ENCODE measurements around the gene MAP1B. TPM values are rescaled to one million over a fixed set of nuclear protein-coding genes. Genes with fewer than 3 reads are reported as not detected.
A peak's percentile ranks its signal among the peaks of the same experiment; 100 is the strongest.

MAP1B gene
- total and polyA plus RNA-seq, 7 experiments from 2014 or later = 0.06 to 0.21 (median 0.10) TPM; not detected in 4

GRCh38 chr5:72126796-72127195 lies 19.5 kb downstream of the MAP1B start:
- no peaks in the 10 kb centered on the region for H3K4me1 Mint-ChIP-seq
- CTCF ChIA-PET = no interaction called here

GRCh38 chr5:72129725-72130124 lies 22.4 kb downstream of the MAP1B start:
- H3K9me3 Mint-ChIP-seq = no peaks in the 10 kb centered on the region
- Histone ChIP-seq H3K36me3 (ENCODE audit: control insufficient read depth in 2 of 3, insufficient read depth in 3 of 3, low read length in 3 of 3) (no peaks in the 10 kb centered on the region), H3K27ac (ENCODE audit: low read depth, low read length) (no peak overlapping the region), H3K4me1 (ENCODE audit: control insufficient read depth in 2 of 2, insufficient read depth in 2 of 2, low read length in 2 of 2) (no peaks in the 10 kb centered on the region), H3K27me3 (ENCODE audit: control insufficient read depth in 2 of 2, insufficient read depth in 2 of 2, low read length in 2 of 2) (peaks cover 0 to 4% of the 10 kb centered on the region in 2 donors), H3K9me3 (ENCODE audit: control insufficient read depth in 2 of 3, low read length in 3 of 3) (no peaks in the 10 kb centered on the region), H3K4me3 (ENCODE audit: low read length) (no peak overlapping the region)
- H3K36me3 Mint-ChIP-seq = no peaks in the 10 kb centered on the region
- DNase-seq (no peak), ATAC-seq (no peak)
- ChIA-PET POLR2A (no interaction called here), CTCF (no interaction called here)
- no peaks in the 10 kb centered on the region for H3K4me1 Mint-ChIP-seq
- no peak overlapping the region for H3K4me3 Mint-ChIP-seq
- intact Hi-C loops (cut with micrococcal nuclease) = no loop called here
- peaks cover 34 to 46% (median 37%) of the 10 kb centered on the region in 5 donors for H3K27me3 Mint-ChIP-seq
- no peak overlapping the region for H3K27ac Mint-ChIP-seq

More at GRCh38 chr5:72126796-72127195, 19.5 kb downstream of the MAP1B start:
- intact Hi-C loops (cut with micrococcal nuclease) = no loop called here
- Mint-ChIP-seq H3K27me3 (peaks cover 39 to 51% (median 46%) of the 10 kb centered on the region in 5 donors), H3K36me3 (no peaks in the 10 kb centered on the region), H3K9me3 (peaks cover 0 to 1% (median 0%) of the 10 kb centered on the region in 11 donors), H3K4me3 (no peak overlapping the region), H3K27ac (no peak overlapping the region)
- Histone ChIP-seq H3K27ac (ENCODE audit: low read depth, low read length) (no peak overlapping the region), H3K27me3 (ENCODE audit: control insufficient read depth in 2 of 2, insufficient read depth in 2 of 2, low read length in 2 of 2) (peaks cover 0 to 4% of the 10 kb centered on the region in 2 donors), H3K9me3 (ENCODE audit: control insufficient read depth in 2 of 3, low read length in 3 of 3) (no peaks in the 10 kb centered on the region), H3K4me1 (ENCODE audit: control insufficient read depth in 2 of 2, insufficient read depth in 2 of 2, low read length in 2 of 2) (no peaks in the 10 kb centered on the region), H3K36me3 (ENCODE audit: control insufficient read depth in 2 of 3, insufficient read depth in 3 of 3, low read length in 3 of 3) (no peaks in the 10 kb centered on the region), H3K4me3 (ENCODE audit: low read length) (no peak overlapping the region)
- ATAC-seq = no peak
- POLR2A ChIA-PET = no interaction called here
- DNase-seq = no peak

GRCh38 chr5:72130351-72130761 lies 23.1 kb downstream of the MAP1B start:
- H3K27me3 Mint-ChIP-seq = peaks cover 28 to 43% (median 34%) of the 10 kb centered on the region in 5 donors
- POLR2A ChIA-PET = no interaction called here
- ATAC-seq (no peak), DNase-seq (no peak)
- no peaks in the 10 kb centered on the region for H3K4me1 ChIP-seq (ENCODE audit: control insufficient read depth in 2 of 2, insufficient read depth in 2 of 2, low read length in 2 of 2)
- no peak overlapping the region for H3K27ac Mint-ChIP-seq
- H3K36me3 Mint-ChIP-seq = no peaks in the 10 kb centered on the region
- intact Hi-C loops (cut with micrococcal nuclease) = no loop called here
- H3K9me3 ChIP-seq (ENCODE audit: control insufficient read depth in 2 of 3, low read length in 3 of 3) = no peaks in the 10 kb centered on the region
- H3K4me1 Mint-ChIP-seq = no peaks in the 10 kb centered on the region
- peaks cover 0 to 4% of the 10 kb centered on the region in 2 donors for H3K27me3 ChIP-seq (ENCODE audit: control insufficient read depth in 2 of 2, insufficient read depth in 2 of 2, low read length in 2 of 2)
- CTCF ChIA-PET = no interaction called here
- H3K9me3 Mint-ChIP-seq = no peaks in the 10 kb centered on the region
- H3K4me3 Mint-ChIP-seq = no peak overlapping the region
- no peak overlapping the region for H3K4me3 ChIP-seq (ENCODE audit: low read length)
- H3K27ac ChIP-seq (ENCODE audit: low read depth, low read length) = no peak overlapping the region
- H3K36me3 ChIP-seq (ENCODE audit: control insufficient read depth in 2 of 3, insufficient read depth in 3 of 3, low read length in 3 of 3) = no peaks in the 10 kb centered on the region

DNA sequence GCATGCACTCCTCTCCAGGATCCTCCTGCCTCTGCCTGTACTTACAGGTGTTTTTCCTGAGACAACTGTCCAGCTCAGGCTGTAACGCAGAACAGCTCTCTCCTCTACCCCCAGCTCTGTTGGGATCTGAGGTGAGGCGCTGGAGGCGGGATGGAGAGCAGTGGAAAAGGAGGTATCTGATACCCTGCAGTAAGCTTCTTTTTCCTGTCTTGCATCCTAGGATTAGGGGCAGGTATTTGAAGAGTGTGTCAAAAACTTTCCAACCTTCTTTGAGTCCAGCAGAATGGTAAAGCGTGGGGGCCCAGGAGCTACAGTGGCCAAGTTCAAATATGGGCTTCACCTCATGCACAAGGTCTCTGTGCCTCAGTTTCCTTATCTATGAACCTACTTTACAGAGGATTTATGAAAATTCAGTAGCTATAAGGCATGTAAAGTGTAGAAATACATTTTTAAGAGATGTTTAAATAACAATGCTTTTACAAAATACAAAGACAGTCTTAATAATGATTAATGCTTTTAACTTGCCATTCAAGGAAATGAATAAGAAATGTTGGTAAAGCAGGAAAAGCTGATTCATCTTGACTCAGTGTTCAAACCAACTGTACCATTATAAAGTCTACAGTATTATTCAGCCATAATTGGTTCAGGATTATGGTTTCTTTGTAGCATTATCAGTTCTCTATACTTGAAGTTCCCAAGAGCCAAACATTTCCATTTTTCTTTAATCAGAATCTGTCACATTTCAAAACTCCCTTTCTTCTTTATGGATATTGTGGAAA lies 26.1 kb downstream of the MAP1B start:
- H3K4me1 ChIP-seq (ENCODE audit: control insufficient read depth in 2 of 2, insufficient read depth in 2 of 2, low read length in 2 of 2) = no peaks in the 10 kb centered on the region

GRCh38 chr5:72134226-72134899 lies 27.1 kb downstream of the MAP1B start:
- H3K27me3 Mint-ChIP-seq = peaks cover 14 to 57% (median 33%) of the 10 kb centered on the region in 5 donors
- CTCF ChIA-PET = interaction anchor here (0.6 kb wide), 1 partner anchor 148 kb away, joined by 3 read pairs; no protein-coding TSS in a partner anchor
- POLR2A ChIA-PET = no interaction called here

More for the DNA sequence above, 26.1 kb downstream of the MAP1B start:
- Histone ChIP-seq H3K4me3 (ENCODE audit: low read length) (no peak overlapping the region), H3K9me3 (ENCODE audit: control insufficient read depth in 2 of 3, low read length in 3 of 3) (no peaks in the 10 kb centered on the region), H3K27ac (ENCODE audit: low read depth, low read length) (no peak overlapping the region), H3K27me3 (ENCODE audit: control insufficient read depth in 2 of 2, insufficient read depth in 2 of 2, low read length in 2 of 2) (no peaks in the 10 kb centered on the region), H3K36me3 (ENCODE audit: control insufficient read depth in 2 of 3, insufficient read depth in 3 of 3, low read length in 3 of 3) (no peaks in the 10 kb centered on the region)
- no peak for DNase-seq
- ATAC-seq = no peak
- no peaks in the 10 kb centered on the region for H3K9me3 Mint-ChIP-seq
- ChIA-PET CTCF (interaction anchor here (0.7 to 1.2 kb wide), 2 partner anchors 79 to 176 kb away, joined by 4 read pairs; no protein-coding TSS in a partner anchor), POLR2A (no interaction called here)
- no peaks in the 10 kb centered on the region for H3K36me3 Mint-ChIP-seq
- H3K27me3 Mint-ChIP-seq = peaks cover 18 to 48% (median 32%) of the 10 kb centered on the region in 5 donors
- intact Hi-C loops (cut with micrococcal nuclease) = no loop called here
- peaks cover 0 to 5% (median 0%) of the 10 kb centered on the region in 7 donors for H3K4me1 Mint-ChIP-seq
- no peak overlapping the region for H3K4me3 Mint-ChIP-seq
- H3K27ac Mint-ChIP-seq = no peak overlapping the region

GRCh38 chr5:72137826-72138409 lies 30.6 kb downstream of the MAP1B start:
- peak overlapping the region in 1 of 9 donors; percentile 11 for H3K27ac Mint-ChIP-seq
- no peaks in the 10 kb centered on the region for H3K9me3 ChIP-seq (ENCODE audit: control insufficient read depth in 2 of 3, low read length in 3 of 3)
- H3K9me3 Mint-ChIP-seq = no peaks in the 10 kb centered on the region
- POLR2A ChIA-PET = no interaction called here
- DNase-seq = peak in 5 of 9 donors; percentile 9 to 31 (median 27)
- ATAC-seq = no peak
- H3K4me1 ChIP-seq (ENCODE audit: control insufficient read depth in 2 of 2, insufficient read depth in 2 of 2, low read length in 2 of 2) = no peaks in the 10 kb centered on the region
- intact Hi-C loops (cut with micrococcal nuclease) = loop anchor here (1.0 to 5.0 kb wide), 5 partner anchors 94 to 679 kb away; partner anchors contain the start of genes MRPS27 (in 1 of the 2), PTCD2 (in 1 of the 2) and TNPO1 (in 1 of the 2)
- no peaks in the 10 kb centered on the region for H3K36me3 Mint-ChIP-seq
- no peak overlapping the region for H3K27ac ChIP-seq (ENCODE audit: low read depth, low read length)
- peaks cover 0 to 10% (median 4%) of the 10 kb centered on the region in 7 donors for H3K4me1 Mint-ChIP-seq
- H3K27me3 Mint-ChIP-seq = peaks cover 15 to 63% (median 40%) of the 10 kb centered on the region in 5 donors
- H3K4me3 Mint-ChIP-seq = no peak overlapping the region
- CTCF ChIA-PET = no interaction called here
- no peaks in the 10 kb centered on the region for H3K27me3 ChIP-seq (ENCODE audit: control insufficient read depth in 2 of 2, insufficient read depth in 2 of 2, low read length in 2 of 2)
- no peak overlapping the region for H3K4me3 ChIP-seq (ENCODE audit: low read length)
- no peaks in the 10 kb centered on the region for H3K36me3 ChIP-seq (ENCODE audit: control insufficient read depth in 2 of 3, insufficient read depth in 3 of 3, low read length in 3 of 3)

More at GRCh38 chr5:72134226-72134899, 27.1 kb downstream of the MAP1B start:
- H3K27ac ChIP-seq (ENCODE audit: low read depth, low read length) = no peak overlapping the region
- ATAC-seq = no peak
- no peak overlapping the region for H3K4me3 ChIP-seq (ENCODE audit: low read length)
- H3K27ac Mint-ChIP-seq = no peak overlapping the region
- no peaks in the 10 kb centered on the region for H3K36me3 Mint-ChIP-seq
- no peaks in the 10 kb centered on the region for H3K9me3 ChIP-seq (ENCODE audit: control insufficient read depth in 2 of 3, low read length in 3 of 3)
- intact Hi-C loops (cut with micrococcal nuclease) = no loop called here
- H3K27me3 ChIP-seq (ENCODE audit: control insufficient read depth in 2 of 2, insufficient read depth in 2 of 2, low read length in 2 of 2) = no peaks in the 10 kb centered on the region
- H3K4me3 Mint-ChIP-seq = no peak overlapping the region
- peaks cover 0 to 10% (median 4%) of the 10 kb centered on the region in 7 donors for H3K4me1 Mint-ChIP-seq
- no peaks in the 10 kb centered on the region for H3K36me3 ChIP-seq (ENCODE audit: control insufficient read depth in 2 of 3, insufficient read depth in 3 of 3, low read length in 3 of 3)
- no peaks in the 10 kb centered on the region for H3K9me3 Mint-ChIP-seq
- no peaks in the 10 kb centered on the region for H3K4me1 ChIP-seq (ENCODE audit: control insufficient read depth in 2 of 2, insufficient read depth in 2 of 2, low read length in 2 of 2)
- DNase-seq = no peak
